Measurements from ENCODE around the gene OR1C1.
"Not testable (repeated sequence)": the region's sequence is repeated elsewhere in the genome, so short reads cannot be mapped to it uniquely, and the experiment has no call there.

DNA sequence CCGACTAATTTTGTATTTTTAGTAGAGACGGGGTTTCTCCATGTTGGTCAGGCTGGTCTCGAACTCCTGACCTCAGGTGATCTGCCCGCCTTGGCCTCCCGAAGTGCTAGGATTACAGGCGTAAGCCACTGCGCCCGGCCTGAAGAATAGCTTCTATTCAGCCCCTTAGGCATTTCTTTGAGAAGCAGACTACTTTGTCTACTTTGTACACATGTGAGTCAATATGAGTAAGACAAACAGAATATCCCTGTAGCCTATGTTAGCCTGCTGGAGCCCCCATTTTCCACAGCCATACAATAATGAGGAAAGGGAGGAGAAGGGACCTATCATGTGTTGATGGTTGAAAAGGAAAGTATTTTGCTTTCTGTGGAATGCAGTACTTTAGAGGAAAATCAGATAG lies 49.7 kb downstream of the OR1C1 start:
- TF ChIP-seq, protein P1, sequence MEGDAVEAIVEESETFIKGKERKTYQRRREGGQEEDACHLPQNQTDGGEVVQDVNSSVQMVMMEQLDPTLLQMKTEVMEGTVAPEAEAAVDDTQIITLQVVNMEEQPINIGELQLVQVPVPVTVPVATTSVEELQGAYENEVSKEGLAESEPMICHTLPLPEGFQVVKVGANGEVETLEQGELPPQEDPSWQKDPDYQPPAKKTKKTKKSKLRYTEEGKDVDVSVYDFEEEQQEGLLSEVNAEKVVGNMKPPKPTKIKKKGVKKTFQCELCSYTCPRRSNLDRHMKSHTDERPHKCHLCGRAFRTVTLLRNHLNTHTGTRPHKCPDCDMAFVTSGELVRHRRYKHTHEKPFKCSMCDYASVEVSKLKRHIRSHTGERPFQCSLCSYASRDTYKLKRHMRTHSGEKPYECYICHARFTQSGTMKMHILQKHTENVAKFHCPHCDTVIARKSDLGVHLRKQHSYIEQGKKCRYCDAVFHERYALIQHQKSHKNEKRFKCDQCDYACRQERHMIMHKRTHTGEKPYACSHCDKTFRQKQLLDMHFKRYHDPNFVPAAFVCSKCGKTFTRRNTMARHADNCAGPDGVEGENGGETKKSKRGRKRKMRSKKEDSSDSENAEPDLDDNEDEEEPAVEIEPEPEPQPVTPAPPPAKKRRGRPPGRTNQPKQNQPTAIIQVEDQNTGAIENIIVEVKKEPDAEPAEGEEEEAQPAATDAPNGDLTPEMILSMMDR (IDR thresholded peaks at IDR 0.05; ENCODE audit: low read depth, low read length): not testable (repeated sequence)
- TF ChIP-seq MYC (IDR thresholded peaks at IDR 0.05; ENCODE audit: low read depth, low read length); POLR2A (IDR thresholded peaks at IDR 0.05; ENCODE audit: extremely low read depth, insufficient read length): not testable (repeated sequence)

All from NB4 (cell line).